ENCODE data around the gene ARHGAP4.

The ARHGAP4 gene

GRCh38 chrX:153880440-153880815 is 45.6 kb downstream of the ARHGAP4 start:
- ATAC-seq (no peak), DNase-seq (no peak)

GRCh38 chrX:153879741-153880439 is 46.2 kb downstream of the ARHGAP4 start:
- ATAC-seq (no peak), DNase-seq (no peak)

- ATAC-seq (peak; percentile 76), DNase-seq (no peak)
Observed at GRCh38 chrX:153878969-153879653, 47.0 kb downstream of the ARHGAP4 start.

- ATAC-seq (no peak), DNase-seq (no peak)
Observed at GRCh38 chrX:153878345-153878744, 47.7 kb downstream of the ARHGAP4 start.

GRCh38 chrX:153877571-153878261 is 48.3 kb downstream of the ARHGAP4 start:
- ATAC-seq (no peak), DNase-seq (no peak)

GRCh38 chrX:153876112-153876491 is 50.0 kb downstream of the ARHGAP4 start:
- DNase-seq: no peak
- no peak for ATAC-seq

GRCh38 chrX:153875391-153876111 is 50.5 kb downstream of the ARHGAP4 start:
- ATAC-seq (no peak), DNase-seq (peak; percentile 72)

GRCh38 chrX:153874366-153875125 is 51.5 kb downstream of the ARHGAP4 start:
- ATAC-seq (no peak), DNase-seq (no peak)

- no peak for ATAC-seq
- no peak for DNase-seq
Observed at GRCh38 chrX:153874085-153874365, 52.0 kb downstream of the ARHGAP4 start.

- no peak for ATAC-seq
- no peak for DNase-seq
Observed at GRCh38 chrX:153873282-153874084, 52.6 kb downstream of the ARHGAP4 start.

GRCh38 chrX:153871946-153872878 is 53.9 kb downstream of the ARHGAP4 start:
- DNase-seq: no peak
- no peak for ATAC-seq

- ATAC-seq (no peak), DNase-seq (no peak)
Observed at GRCh38 chrX:153871451-153871850, 54.6 kb downstream of the ARHGAP4 start.

- ATAC-seq (no peak), DNase-seq (no peak)
Observed at GRCh38 chrX:153870791-153871360, 55.2 kb downstream of the ARHGAP4 start.

GRCh38 chrX:153870288-153870690 is 55.8 kb downstream of the ARHGAP4 start:
- DNase-seq: no peak
- ATAC-seq: no peak

- ATAC-seq (no peak), DNase-seq (no peak)
Observed at GRCh38 chrX:153869473-153870287, 56.4 kb downstream of the ARHGAP4 start.

GRCh38 chrX:153868576-153869472 is 57.2 kb downstream of the ARHGAP4 start:
- ATAC-seq (no peak), DNase-seq (no peak)

- ATAC-seq (no peak), DNase-seq (no peak)
Observed at GRCh38 chrX:153867671-153868070, 58.4 kb downstream of the ARHGAP4 start.

GRCh38 chrX:153867139-153867538 is 58.9 kb downstream of the ARHGAP4 start:
- ATAC-seq: no peak

More at GRCh38 chrX:153867139-153867538, 58.9 kb downstream of the ARHGAP4 start:
- no peak for DNase-seq
